Lung microvascular endothelial cell (primary cell): ENCODE data around the gene BRD8. TPM values are rescaled to one million over a fixed set of nuclear protein-coding genes. Genes with fewer than 3 reads are reported as not detected.

ENCODE experiments used
- DNase-seq, 2 donors: peaks; one replicate each; pipeline versions ENCODE4 v3.0.0 to v3.0.0-alpha.2; 2010; ENCODE audit warnings: low read depth in 2 of 2
- total RNA-seq: library from RNA; depleted of rRNA; stranded (reverse); fragments of >200 nt; gene quantifications from 2 replicates; pipeline ENCODE4 v1.2.1, GENCODE V29; 2014

BRD8 gene
- total RNA-seq, 1 donor from 2014 or later, result 24.2 TPM

DNA sequence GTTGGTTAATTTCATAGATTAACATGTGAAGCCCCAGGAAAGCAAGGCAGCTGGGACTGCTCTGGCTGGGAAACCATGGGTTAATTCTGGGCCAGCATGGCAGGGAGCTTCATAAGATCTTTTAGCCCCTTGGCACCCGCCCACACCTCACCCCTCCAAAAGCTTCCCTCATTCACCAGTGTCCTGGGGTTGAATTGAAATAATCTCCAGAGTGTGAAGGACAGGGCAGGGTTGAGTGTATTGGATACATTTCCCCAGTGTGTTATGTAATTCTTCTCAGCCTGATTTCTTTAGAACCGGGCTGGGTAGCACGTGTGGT, 75.2 kb downstream of the BRD8 start:
- DNase-seq, result no peak

DNA sequence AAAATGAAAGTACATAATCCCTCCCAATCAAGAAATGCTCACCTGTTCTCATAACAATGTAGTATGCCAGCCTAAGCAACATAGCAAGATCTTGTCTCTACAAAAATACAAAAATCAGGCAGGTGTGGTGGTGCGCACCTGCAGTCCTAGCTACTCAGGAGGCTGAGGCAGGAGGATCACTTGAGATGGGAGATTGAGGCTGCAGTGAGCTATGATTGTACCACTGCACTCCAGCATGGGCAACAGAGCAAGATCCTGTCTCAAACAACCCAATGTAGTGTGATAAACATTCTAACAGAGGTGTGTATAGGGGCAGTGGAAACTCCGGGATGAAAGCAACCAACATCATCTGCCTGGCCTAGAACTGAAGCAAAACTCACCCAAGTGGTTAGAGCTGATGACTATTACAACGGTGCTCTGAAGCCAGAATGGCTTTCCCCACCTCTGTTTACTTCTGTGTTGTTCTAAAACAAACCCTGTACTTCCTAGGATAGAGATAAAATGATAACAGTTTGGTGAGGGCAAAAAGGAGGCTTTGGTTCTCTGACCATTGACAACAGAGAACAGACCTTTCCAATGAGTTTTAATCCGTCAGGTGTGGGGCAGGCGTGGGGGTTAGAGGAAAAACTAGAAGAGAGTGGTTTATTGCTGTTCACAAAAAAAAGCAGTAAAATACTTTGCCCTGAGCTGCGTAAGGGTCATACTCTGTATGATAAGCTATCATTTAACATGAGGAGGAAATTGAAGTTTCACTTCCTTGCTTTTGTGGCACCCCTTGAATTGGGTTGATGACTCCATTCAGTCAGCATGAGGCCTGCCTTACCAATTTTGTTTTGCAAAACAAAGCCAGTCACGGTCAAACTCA, 75.7 kb downstream of the BRD8 start:
- no peak for DNase-seq

DNA sequence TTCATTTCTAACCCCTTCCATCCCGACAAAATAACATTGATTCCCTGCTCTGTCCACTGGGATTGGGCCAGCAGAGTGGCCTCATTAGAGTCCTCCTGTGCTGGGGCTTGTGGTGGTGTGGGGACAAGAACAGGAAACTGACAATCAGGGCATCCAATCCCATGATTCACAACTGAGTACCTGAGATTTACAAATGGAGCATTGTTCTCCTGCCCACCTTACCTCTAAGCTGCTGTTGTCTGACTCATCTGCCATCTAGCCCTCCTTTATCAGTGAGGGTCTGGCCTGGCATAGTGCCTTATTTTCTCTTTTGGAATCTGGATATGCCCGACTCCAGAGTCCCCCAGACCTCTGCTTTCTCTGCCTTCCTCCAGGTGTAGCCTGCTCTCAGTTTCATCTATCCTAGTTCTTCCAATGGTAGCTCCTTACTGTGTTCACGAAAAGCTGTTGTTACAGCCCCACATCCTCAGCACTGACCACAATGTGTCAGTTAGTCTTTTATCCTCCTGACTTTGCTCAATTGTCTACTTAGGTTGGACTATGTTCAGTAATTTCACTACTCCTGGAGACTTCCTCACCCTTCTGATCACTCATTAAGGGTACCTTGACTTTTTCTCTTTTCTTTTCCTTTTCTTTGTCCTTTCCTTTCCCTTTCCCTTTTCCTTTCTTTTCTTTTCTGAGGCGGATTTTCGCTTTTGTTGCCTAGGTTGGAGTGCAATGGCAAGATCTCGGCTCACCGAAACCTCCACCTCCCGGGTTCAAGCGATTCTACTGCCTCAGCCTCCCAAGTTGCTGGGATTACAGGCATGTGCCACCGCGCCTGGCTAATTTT, 81.2 kb downstream of the BRD8 start:
- no peak for DNase-seq

DNA sequence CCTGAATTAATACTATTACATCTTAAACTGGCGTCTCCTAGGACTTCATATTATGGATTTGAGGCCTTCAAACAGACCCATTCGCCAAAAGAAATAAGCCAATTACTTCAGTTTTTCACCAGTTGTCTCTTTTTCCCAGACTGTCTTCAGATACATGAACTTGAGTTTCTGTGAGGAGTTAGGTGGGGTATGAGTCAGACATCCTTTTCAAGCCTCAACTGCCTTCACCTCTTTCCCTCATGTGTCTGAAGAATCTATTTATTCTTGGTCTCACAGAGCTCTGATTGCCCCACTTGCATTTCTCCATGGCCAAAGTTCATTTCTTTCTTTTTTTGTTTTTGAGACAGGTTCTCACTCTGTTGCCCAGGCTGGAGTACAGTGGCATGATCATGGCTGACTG, 82.1 kb downstream of the BRD8 start:
- peak in 1 of 2 donors; percentile 6 for DNase-seq

DNA sequence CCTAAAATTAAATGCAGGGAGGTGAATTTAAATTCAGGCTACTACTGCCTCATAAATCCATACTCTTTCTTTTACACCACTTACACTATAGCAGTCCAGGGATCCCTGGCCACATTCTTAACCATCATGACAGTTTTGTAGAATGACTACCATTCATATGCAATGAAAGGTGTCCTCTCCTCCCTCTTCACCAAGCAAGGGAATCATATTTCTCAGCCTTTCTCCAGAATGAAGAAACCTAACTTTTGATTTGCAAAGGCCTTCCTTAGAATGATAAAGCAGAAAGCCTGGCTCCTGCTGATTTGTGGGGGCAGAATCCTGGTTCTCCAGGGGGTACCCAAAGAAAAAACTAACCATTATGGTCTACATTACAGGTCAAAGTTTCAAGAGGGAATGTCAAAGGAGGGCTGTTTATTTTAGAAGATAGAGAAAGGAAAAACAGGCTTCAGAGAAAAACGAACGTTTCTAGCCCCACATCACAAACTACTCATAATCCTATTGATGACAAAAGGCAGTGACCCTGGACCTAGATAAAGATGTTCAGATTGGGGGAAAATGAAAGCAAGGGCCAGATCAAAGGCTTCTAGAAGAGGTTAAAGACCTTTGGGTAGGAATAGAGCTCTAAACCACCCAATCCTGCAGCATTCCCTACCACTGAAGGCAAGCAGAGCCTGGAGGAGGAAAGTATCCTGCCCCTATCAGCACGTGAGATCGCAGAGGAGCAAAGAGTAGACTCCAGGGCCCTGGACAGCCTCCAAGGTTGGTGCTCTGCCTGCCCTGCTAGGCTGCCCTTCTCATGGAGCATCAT, 83.1 kb downstream of the BRD8 start:
- no peak for DNase-seq

DNA sequence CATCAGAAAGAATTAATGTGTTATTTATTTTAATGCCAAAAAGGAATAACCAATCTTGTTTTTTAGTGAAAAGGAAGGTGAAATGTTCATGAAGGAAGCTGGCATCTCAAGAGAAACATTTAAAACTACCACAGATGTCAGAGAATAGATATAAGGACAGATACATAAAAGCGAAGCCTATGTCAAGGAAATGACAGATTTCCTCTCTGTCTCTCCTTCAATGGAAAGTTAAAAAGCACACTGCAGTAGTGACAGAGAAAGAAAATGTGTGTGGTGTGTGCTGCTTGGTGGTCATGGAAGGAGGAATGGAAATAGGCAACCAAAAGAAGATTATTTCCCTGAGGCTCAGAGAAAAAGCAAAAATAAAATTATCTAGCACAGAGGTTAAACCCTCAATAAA, 85.4 kb downstream of the BRD8 start:
- peak in 1 of 2 donors; percentile 37 for DNase-seq

DNA sequence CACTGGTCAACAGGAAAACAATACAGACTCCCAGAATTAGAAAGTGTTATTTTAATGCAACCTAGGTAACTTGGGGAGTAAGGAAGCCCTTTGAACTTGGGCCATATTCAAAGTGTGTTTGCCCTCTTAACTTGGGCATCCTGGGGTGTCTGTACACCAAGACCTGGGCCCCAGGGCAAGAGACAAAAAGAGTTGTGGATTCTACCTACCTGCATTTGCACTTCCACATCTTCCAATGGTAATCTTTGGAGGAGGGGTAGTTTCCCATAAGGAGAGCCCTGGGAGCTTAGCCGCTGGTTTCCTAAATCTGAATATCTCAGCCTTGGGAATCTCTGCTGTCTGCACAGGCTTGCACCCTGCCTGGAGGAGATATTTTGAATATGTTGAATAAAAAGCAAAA, 86.1 kb downstream of the BRD8 start:
- no peak for DNase-seq

DNA sequence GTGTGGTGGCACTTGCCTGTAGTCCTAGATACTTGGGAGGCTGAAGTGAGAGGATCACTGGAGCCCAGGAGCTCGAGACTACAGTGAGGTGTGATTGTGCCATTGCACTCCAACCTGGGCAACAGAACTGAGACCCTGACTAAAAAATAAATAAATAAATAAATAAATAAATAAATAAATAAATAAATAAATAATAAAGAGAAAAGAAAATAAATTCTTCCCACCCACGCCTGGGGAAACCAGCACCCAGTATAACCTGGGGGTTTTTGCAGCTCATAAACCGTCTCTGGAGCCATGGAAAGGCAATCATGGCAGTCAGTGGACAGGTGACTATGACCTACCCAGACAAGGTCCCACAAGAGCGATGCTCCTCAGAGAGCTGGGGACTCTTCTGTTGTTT, 86.7 kb downstream of the BRD8 start:
- DNase-seq, result no peak

Other genes starting within 250 kb of the BRD8 start
- 10.9 and 21.6 TPM in 2 replicates for gene FAM13B, start 145.6 kb downstream of the BRD8 start, total RNA-seq
- gene WNT8A, start 94.6 kb downstream of the BRD8 start, total RNA-seq, result not detected in 2 replicates
- 0.60 and 1.1 TPM in 2 replicates for gene NME5, start 39.2 kb downstream of the BRD8 start, total RNA-seq
- 8.1 and 28.1 TPM in 2 replicates for gene KIF20A, start 482 bp upstream of the BRD8 start, total RNA-seq
- gene CDC23, start 34.7 kb upstream of the BRD8 start, total RNA-seq, result 22.7 and 28.4 TPM in 2 replicates
- gene GFRA3, start 96.0 kb upstream of the BRD8 start, total RNA-seq, result not detected in 2 replicates
- 0.79 and 3.9 TPM in 2 replicates for gene CDC25C, start 153.2 kb upstream of the BRD8 start, total RNA-seq
- gene FAM53C, start 159.6 kb upstream of the BRD8 start, total RNA-seq, result 29.2 and 31.5 TPM in 2 replicates
- 37.3 and 41.9 TPM in 2 replicates for gene KDM3B, start 174.1 kb upstream of the BRD8 start, total RNA-seq